Activated CD4-positive, alpha-beta T cell treated with anti-CD3 and anti-CD28 coated beads for 24 hours (primary cell): ENCODE data around the gene BAIAP3.

Experiments used
- DNase-seq, 2 donors: peaks; one replicate each; pipeline ENCODE4 v3.0.0-alpha.2; 2020; ENCODE audit warnings: low read depth in 2 of 2

The BAIAP3 gene

GRCh38 chr16:1346422-1347285, 13.2 kb downstream of the BAIAP3 start:
- DNase-seq = no peak

GRCh38 chr16:1347286-1347855, 13.9 kb downstream of the BAIAP3 start:
- DNase-seq = no peak

DNA sequence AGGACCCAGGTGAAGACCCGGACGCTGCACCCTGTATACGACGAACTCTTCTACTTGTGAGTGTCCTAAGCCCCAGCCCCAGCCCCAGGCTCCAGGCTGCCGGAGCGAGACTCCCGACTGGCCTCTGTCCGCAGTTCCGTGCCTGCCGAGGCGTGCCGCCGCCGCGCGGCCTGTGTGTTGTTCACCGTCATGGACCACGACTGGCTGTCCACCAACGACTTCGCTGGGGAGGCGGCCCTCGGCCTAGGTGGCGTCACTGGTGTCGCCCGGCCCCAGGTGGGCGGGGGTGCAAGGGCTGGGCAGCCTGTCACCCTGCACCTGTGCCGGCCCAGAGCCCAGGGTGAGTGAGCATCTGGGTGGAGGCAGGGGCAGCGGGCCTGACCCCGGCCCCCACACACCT, 14.5 kb downstream of the BAIAP3 start:
- no peak for DNase-seq

- no peak for DNase-seq
Observed at GRCh38 chr16:1348441-1348840, 15.0 kb downstream of the BAIAP3 start.

GRCh38 chr16:1348926-1349325, 15.5 kb downstream of the BAIAP3 start:
- no peak for DNase-seq

DNA sequence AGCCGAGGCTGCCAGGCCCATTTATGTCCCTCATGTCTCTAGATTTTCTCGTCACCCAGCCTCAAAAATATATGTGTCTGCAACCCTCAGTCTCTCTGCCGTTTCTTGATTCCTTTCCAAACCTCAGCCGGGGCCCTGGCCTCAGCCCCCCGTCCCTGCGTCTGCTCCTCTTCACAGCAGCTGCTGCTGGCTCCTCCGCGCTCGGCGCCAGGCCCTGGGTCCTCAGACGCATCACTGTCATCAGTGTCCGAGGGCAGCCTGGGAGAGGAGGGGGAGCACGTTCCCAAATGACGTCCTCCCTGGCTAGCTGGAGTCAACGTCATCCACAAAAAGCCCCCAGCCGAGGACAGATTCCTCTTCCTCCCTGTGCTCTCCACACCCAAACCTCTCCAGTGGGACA, 15.9 kb downstream of the BAIAP3 start:
- no peak for DNase-seq

DNA sequence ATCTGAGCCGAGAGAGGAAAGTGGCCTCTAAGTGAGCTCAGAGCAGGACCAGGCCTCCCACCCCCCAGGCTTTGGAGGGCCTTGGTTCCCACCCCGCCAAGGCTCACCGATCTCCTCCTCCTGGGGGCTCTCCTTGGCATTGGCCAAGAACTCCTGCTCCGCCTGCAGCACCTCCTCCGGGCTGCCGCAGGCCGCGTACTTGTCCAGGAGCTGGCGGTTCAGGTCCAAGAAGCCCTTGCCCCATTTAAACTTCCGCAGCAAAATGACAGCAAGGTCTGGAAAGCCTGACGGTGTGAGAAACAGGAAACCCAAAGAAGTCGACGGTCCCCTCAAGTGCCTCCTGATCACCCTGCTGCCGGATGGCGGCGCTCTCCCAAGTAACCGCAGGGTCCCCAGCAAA, 16.5 kb downstream of the BAIAP3 start:
- DNase-seq = no peak

DNA sequence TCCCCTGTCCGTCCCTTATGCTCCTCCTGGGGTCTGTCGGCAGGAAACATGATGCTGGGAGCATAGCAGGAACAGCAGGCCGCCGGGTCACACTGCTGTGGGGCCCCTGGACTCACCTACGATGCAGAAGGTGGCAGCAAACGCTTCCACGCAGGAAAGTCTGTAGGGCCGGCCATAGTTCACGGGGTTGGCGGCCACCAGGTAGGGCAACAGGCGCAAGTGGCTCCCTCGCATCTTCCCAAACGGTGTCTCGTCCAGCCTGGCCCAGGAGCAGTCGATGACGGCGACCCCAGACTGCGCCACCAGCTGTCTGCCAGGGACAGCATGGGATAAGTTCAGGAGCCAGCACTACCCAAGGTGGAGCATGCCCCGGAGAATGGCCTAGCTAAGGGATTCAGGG, 17.2 kb downstream of the BAIAP3 start:
- DNase-seq = no peak

DNA sequence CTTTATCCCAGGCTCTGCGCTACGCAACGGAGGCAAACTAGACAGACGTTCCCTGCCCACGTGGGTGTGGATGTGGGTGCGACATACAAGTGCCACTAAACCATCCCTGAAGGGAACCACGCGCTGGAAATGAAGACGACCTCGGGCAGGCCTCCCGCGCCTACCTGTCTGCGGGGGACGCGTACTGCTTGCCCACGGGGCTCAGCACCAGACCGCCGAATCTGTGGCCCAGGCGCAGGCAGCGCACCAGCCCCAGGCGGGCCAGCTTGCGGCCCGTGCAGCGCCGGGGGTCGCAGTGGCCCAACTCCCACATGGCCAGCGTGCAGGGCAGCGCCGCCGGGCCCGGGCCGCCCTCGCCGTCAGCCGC, 17.8 kb downstream of the BAIAP3 start:
- DNase-seq = no peak

DNA sequence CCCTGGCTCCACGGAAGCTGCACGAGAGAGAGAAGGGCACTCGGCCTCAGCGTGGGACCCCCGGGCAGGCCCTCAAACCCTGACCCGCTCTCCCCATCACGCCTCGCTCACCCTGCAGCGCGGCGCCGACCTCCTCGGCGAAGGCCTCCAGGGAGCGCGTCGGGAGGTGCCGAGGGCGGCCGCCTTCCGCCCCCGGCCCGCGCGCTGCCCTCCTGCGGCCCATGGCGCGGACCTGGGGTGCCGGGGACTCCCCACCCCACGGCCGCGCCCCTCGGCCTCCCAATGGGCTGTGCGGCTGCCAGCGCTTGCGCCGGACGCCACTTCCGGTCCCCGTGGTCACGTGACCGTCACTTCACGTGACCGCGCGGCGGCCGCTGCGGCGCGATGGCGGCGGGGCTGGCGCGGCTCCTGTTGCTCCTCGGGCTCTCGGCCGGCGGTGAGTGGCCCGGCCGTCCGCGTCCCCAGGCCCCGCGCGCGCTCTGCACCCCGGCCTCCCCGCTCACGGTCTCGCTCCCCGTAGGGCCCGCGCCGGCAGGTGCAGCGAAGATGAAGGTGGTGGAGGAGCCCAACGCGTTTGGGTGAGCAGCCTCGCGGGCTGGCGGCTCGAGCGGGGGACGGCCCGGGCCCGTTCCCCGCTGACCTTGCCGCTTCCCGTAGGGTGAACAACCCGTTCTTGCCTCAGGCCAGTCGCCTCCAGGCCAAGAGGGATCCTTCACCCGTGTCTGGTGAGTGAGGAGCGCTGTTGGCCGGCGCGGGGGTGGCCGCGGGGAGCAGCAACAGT, 18.3 kb downstream of the BAIAP3 start, which contains the start of the genes GNPTG and TSR3:
Gene GNPTG, plus strand, starts transcription at position 350 of the 781 bp plus-strand sequence. Its CDS starts 35 bp downstream, at position 385.
Gene TSR3, minus strand, starts transcription at position 297 of the 781 bp plus-strand sequence. Its CDS starts 74 bp downstream, at position 223.
- DNase-seq = peak; percentile 71 to 74

- DNase-seq = no peak
Observed at GRCh38 chr16:1354815-1355540, 21.5 kb downstream of the BAIAP3 start.

DNA sequence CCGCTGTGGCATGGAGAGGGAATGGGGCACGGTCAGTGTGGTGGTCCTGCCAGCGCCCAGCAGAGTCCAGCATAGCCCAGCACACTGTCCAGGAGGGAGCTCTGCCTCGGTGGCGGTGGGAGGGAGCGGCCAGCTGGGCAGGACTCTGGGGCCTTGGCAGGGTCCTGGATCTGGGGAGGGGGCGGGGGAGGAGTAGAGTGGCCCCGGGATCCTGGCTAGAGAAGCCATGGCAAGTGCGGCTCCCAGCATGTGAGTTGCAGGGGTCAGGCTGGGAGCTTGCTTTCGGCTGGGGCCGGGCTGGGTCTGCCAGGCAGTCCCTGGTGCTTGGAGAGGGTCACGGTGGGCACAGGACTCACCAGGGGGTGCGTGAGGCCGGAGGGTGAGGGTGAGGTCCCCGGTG, 22.1 kb downstream of the BAIAP3 start:
- no peak for DNase-seq

DNA sequence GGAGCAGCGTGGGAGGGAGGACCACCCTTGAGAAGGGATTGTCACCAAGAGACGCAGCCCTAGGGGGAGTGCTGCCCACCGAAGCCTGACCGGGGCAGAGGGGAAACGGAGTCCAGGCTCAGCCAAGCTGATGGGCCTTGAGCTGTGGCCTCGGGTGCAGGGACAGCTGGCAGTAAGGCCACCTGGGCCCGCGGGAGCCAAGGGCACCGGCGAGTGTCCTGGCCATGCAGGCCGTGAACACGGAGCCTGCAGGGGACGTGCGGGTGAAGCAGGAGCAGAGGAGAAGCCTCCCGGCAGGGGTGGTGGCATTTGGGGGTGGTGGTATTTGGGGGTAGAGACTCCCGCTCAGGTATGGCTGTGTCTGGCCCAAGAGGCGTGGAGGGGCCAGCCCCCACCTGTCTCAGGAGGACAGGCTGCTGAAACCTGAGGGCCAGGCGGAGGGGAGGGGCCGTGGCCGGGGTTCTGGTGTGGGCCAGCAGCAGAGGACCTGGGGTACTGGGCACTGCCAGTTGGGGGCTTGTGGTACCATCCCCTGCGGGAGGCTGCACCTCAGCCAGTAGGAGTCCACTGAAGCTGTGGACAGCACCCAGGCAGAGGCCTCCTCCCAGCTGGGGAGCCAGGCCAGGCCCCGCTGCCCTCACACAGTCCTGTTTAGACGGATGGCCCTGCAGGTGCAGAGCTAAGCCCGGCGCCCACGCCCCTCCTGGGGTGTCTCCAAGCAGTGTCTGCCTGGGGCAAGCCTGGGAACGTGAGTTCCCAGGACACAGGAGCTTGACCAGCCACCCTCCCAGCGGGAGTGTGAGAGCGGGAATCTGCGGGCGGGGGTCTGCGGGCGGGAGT, 22.8 kb downstream of the BAIAP3 start:
- no peak for DNase-seq

GRCh38 chr16:1357906-1358566, 24.6 kb downstream of the BAIAP3 start:
- DNase-seq = no peak

DNA sequence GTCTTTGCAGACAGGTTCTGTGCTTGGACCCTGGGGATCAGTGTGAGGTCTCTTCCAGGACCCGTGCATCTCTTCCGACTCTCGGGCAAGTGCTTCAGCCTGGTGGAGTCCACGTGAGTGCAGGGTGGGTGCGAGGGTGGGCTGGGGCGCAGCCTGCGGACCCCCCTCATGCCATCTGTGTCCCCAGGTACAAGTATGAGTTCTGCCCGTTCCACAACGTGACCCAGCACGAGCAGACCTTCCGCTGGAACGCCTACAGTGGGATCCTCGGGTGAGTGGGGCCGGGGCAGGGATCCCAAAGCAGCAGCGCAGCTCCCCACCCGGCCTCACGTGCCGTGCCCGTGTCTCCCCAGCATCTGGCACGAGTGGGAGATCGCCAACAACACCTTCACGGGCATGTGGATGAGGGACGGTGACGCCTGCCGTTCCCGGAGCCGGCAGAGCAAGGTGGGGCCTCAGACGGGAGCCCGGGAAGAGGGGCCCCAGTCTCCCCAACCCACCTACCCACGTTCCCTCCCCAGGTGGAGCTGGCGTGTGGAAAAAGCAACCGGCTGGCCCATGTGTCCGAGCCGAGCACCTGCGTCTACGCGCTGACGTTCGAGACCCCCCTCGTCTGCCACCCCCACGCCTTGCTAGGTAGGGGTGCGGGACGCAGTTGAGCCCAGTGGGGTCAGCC, 28.4 kb downstream of the BAIAP3 start:
- DNase-seq = no peak

GRCh38 chr16:1362807-1363206, 29.4 kb downstream of the BAIAP3 start:
- DNase-seq = no peak

DNA sequence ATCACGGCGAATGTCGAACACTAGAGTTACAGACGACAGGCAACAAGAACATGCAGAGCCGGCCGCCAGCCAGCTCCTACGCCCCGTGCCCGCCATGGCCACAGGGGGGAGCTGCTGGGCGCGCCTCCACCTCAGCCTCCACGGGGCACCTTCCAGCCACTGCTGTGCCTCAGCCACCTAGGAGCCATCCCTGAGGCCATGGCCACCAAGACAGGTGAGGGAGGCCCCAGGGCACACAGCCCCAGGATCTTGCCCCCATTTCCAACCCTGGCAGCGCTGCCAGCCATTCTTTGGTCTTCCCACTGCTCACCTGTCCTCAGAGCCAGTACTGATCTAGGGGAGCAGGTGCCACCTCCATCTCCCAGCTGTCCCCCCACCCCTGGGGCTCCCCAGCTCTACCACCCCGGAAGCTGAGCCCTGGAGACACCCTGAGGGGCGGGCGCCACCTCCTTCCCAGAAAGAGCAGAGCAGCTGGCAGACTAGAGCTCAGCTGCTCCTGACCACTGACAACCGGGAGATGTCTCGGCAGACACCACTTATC, 30.1 kb downstream of the BAIAP3 start:
- peak; percentile 53 to 64 for DNase-seq

DNA sequence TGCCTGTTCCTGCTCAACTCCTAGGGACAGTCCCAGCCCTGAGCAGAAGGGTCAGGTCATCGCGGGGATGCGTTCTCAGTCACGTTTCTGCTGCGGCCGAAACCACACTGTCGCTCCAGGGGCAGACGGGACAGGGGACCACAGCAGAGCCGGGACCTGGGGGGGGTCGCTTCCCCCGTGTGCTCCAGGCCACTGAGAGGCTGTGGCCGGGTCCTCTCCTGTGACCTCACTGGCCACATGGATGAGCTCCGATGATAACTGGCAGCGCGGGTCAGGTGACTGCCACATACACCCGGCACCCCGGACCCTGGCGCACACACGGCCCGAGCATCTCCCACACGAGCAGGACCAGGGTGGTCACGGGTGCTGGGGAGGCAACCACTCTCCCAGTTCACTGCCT, 31.1 kb downstream of the BAIAP3 start:
- no peak for DNase-seq

DNA sequence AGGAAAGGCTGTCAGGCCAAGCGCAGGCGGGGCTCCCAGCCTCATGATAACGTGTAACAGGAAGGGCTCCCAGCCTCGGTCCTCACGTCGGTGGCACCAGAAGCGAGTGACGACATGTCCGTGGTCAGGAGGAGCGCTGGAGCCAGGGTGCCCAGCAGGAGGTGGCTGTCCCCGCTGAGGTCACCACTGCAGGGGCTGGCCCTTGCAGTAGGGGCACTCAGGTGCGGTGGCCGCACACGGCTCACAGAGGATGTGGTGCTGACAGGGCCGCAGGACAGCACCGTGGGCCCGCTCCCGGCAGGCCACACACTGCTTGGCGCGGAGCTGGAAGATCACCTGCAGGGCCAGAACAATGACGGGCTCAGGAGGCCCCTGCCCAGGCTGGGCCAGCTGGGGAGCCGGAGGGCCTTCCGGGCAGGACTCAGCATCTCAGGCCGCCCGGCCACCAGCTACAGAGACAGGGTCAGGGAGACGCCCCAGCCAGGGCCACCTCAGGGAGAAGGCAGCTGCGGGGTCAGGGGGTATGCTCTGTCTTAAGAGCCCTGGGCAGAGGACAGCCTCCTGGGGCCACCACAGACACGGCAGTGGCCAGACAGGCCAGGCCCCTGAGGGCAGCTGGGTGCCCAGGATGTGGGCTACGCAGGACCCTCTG, 32.7 kb downstream of the BAIAP3 start:
- no peak for DNase-seq
